CD4-positive, alpha-beta T cell treated with Interleukin-10 for 1 hour (primary cell): Measurements from ENCODE around the gene NADSYN1.
"Not testable (repeated sequence)": the region's sequence is repeated elsewhere in the genome, so short reads cannot be mapped to it uniquely, and the experiment has no call there.

Source experiments
- DNase-seq: peaks from one replicate; pipeline ENCODE4 v3.0.0-alpha.2; 2020

The NADSYN1 gene

GRCh38 chr11:71530602-71531001 lies 77.6 kb downstream of the NADSYN1 start:
- DNase-seq, result no peak

GRCh38 chr11:71532036-71532610 lies 79.1 kb downstream of the NADSYN1 start:
- DNase-seq, result no peak

GRCh38 chr11:71534711-71535608 lies 82.0 kb downstream of the NADSYN1 start:
- not testable (repeated sequence) for DNase-seq

- no peak for DNase-seq
Measured at GRCh38 chr11:71535825-71536224, 82.8 kb downstream of the NADSYN1 start.

GRCh38 chr11:71537537-71537936 lies 84.5 kb downstream of the NADSYN1 start:
- no peak for DNase-seq

- DNase-seq, result not testable (repeated sequence)
Measured at GRCh38 chr11:71537977-71538665, 85.1 kb downstream of the NADSYN1 start, which contains the start of gene KRTAP5-8. TSS of gene KRTAP5-8 (plus strand) at chr11:71538025. CDS start at chr11:71538056, 31 bp downstream.

GRCh38 chr11:71538666-71538990 lies 85.6 kb downstream of the NADSYN1 start:
- no peak for DNase-seq

- no peak for DNase-seq
Measured at GRCh38 chr11:71539017-71539416, 86.0 kb downstream of the NADSYN1 start.

- not testable (repeated sequence) for DNase-seq
Measured at GRCh38 chr11:71539971-71540370, 87.0 kb downstream of the NADSYN1 start.

- DNase-seq, result not testable (repeated sequence)
Measured at GRCh38 chr11:71540521-71541304, 87.7 kb downstream of the NADSYN1 start.

GRCh38 chr11:71542382-71542781 lies 89.4 kb downstream of the NADSYN1 start:
- no peak for DNase-seq

GRCh38 chr11:71542879-71543777 lies 90.1 kb downstream of the NADSYN1 start:
- no peak for DNase-seq

GRCh38 chr11:71543866-71544265 lies 90.9 kb downstream of the NADSYN1 start:
- DNase-seq, result no peak

- no peak for DNase-seq
Measured at GRCh38 chr11:71544525-71545214, 91.7 kb downstream of the NADSYN1 start.

GRCh38 chr11:71545405-71545966 lies 92.5 kb downstream of the NADSYN1 start:
- no peak for DNase-seq

- no peak for DNase-seq
Measured at GRCh38 chr11:71548120-71548519, 95.1 kb downstream of the NADSYN1 start, which contains the start of gene KRTAP5-9. TSS of gene KRTAP5-9 (plus strand) at chr11:71548420. CDS start at chr11:71548658, 238 bp downstream.

GRCh38 chr11:71548716-71549151 lies 95.7 kb downstream of the NADSYN1 start:
- DNase-seq, result no peak
